HuH-7 (cell line): ENCODE data around the gene CGNL1.
A peak's percentile ranks its signal among the peaks of the same experiment; 100 is the strongest.

ENCODE experiments used
- DNase-seq: peaks from one replicate; pipeline ENCODE4 v3.0.0; 2011; ENCODE audit warnings: low spot score

Gene CGNL1

DNA sequence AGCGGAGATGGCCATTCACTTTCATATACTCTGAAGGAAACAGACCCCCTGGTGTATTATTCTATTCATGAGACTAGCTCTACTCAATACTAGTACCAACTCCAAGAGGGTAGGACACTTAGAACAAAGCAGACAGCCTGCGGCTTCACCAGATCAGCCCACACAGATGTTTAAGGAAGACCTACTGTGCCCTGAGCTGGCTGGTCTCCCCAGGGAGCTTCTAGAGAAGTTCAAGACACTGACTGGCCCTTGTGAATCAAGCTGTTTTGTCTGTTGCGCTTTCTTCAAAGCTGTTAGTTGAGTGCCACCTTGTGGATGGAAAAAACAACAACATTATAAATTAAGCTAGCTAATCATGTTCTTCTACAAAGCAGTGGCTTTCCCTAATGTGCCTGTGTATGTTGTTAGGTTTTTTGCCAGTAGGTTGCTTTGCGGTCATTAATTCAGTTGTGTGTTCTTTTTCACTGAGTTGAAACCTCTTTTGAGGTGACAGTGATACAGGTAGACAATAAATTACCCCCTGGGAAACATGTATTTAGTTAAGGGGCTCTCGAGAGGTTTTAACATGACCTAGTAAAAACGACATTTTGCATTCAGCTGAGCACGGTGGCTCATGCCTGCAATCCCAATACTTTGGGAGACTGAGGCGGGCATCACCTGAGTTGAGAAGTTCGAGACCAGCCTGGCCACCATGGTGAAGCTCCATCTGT lies 151.2 kb downstream of the CGNL1 start:
- peak; percentile 41 for DNase-seq

DNA sequence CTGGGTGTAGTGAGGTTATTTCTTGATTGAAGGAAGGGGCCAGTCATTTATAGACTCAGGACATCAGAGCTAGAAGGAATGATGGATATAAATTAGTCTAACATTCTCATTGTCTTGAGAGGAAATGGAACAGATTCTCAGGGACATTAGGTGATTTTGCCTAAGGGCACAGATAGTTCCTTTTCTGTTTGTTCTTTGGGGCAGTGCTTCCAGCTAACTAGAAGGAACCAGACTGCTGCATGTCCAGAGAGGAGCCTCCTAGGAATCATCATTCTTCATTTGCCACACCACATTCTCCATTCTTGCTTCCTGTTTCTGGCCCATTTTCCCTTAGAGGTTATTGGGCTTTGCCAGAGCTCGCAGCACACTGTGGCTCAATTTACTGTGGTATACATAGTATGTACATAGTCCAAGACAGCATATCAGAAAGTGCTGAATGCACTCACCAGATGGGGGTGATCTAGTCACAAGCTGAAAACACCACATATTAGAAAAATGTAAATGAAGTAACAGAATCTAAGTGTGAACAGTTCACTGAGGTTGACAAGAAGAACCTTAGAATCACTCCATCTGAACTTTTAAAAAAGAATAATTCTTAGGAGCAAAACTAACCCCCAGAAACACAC lies 152.7 kb downstream of the CGNL1 start:
- DNase-seq: no peak

DNA sequence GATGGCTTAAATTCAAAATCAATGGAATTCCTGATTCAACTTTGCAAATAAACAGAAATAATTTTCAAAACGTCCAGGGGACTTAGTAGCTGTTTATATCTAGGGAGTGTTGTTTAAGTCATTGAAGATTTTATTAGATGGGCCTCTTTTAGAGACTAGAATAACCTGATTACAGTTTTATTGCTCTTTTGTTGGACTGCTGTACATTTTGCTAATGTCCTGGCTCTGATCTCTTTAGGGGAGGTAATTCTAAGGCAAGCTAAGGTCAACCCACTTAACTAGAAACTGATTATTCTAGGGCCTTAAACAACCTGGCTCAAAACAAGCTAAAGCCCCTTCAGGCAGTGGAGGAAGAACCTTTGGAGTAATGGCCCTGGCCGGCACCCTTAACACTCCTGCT lies 153.4 kb downstream of the CGNL1 start:
- DNase-seq: no peak

DNA sequence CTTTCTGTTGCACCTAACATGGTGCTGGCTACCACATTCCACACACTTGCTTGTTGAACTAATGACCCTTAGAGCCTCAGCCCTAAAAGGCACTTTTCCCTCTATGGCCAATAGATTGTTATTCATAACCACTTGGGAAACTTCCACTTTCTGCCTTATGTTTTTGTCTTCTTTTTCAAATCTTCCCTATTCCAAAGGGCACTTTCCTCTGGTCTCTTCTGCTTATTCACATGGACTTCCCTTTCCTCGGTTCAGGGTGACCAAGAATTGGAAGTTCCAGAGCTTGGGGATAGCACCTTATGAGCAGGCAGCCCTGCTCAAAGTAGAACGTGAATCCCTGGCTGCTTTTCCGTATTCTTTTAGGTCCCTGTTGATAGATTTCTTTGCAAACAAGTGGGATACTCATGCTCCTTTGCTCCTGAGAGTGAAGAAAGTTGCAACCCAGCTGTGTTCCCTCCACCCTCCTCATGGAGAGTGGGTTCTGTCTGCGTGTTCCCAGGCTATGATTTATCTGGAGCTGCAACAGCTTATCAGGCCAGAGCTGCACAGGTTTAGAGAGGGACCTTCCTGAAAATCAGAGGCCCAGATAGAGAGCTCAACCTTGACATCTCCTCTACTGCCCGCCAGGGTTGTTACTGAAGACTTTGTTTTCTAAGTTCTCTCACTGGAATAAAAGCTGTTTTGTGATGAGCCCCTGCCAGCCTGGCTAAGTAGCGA lies 156.6 kb downstream of the CGNL1 start:
- no peak for DNase-seq

DNA sequence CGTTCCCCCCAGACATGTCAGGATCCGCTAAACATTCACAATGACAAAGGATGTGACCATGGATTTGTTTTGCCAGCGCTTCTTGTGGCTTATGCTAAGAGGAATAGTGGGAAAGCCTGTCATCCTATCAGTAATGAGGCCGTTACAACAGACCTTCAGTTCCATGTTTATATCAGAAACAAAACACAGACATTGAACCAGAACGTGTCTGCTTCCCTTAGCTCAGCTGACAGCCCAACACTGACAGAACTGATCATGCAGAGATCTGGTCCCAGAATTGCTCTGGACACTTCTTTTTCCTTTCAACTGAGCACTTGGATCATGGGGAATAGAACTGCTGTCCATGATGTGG lies 157.1 kb downstream of the CGNL1 start:
- DNase-seq: no peak

DNA sequence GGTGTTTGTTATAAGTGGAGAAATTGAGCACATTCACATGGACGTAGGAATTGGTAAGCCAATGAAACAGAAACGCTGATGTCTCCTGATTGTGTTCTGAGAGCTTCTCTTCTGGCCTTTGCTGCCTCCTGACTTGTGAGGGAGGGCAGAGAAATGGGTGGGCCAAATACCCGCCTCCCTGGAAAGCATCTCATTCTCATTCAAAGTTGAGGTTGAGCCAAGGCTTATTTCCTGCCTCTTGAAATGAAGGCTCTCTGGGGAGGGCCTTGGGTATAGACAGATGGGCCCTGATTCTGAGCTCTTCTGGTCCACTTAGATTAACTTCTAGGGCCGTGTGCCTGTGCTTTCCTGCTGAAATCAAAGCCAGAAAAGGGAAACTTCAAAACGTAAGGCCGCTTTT lies 158.0 kb downstream of the CGNL1 start:
- DNase-seq: no peak

DNA sequence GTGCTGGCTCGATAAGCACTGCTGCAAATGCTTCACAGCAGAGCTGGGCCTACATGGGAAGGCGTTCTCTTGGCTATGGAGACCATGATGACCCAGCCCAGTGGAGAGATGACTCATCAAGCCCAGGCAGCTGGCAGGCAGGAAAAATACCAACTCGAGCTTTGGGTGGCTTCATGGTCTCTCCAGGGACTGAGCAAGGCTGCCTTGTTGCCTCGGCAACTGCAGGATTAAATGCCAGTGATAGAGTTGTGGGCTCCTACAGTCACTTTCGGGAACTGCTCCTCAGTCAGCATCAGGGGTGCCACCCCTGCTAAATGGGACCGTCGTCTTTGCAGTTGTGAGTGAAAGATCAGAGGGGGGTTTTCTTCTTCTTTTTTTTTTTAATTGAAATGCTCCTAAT lies 160.8 kb downstream of the CGNL1 start:
- DNase-seq: no peak

DNA sequence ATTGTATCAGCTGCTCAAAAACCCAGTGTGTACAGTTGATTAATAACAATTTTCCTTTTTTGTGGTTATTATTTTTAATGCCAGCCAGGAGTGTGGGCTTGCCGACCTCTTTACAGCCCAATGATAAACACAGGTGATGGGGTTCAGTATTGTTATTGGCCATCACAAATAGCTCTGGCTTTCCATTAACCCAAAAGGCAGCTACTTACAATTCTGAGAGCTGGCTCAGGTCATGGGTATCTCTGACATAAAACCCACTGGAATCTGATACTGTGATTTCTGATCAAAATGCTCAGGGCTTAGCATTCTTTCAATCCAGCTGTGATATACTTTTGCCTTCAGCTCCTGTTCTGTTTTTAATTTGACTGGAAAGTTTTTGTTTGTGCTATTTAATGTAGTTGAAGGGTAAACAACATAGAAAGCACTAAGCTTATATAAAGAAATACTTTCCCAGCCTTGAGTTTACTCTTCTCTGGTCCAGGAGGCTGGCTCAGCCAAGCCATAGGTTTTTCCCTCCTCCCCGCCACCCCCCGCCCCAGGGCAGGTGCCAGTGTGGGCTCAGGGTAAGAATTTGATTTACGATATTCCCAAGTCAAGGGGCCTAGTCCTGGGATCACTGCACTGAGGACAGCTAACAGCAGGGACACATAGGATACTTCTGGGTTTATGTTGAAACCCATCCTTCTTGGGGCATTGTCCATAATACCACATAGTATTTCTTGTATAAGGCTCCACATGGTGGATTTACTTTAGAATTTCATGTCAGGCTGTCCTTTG lies 161.4 kb downstream of the CGNL1 start:
- DNase-seq: no peak

DNA sequence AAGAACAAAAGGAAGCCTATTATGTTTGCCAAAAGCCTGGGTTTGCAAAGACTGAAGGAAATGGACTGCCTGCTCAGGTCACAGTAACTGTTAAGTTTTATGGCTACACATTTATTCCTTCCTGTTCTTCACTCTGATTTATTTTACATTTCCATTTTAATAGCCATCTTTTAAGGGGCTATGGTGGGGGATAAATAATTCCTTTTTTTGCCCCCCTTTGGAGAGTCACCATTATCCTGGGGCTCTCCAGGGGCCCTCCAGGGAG lies 161.9 kb downstream of the CGNL1 start:
- DNase-seq: no peak

DNA sequence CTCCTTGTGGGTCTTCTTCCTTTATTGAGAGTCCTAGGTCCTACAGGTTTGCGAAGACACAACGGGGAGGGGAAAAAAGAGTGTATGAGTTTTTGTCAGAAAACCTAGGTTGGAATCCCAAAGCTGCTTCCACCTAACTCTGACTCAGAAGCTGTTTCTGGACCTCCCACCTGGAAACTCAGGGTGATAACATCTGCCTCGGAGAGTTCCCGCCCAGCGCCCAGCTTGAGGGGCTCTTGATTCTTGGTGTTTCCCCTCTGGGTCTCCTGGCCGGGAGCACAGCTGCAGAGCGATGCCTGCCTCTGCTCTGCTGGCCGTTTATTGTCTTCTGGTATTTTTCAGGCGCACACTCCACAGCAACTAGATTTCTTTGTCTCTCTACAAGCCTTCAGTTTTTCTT lies 162.5 kb downstream of the CGNL1 start:
- no peak for DNase-seq

DNA sequence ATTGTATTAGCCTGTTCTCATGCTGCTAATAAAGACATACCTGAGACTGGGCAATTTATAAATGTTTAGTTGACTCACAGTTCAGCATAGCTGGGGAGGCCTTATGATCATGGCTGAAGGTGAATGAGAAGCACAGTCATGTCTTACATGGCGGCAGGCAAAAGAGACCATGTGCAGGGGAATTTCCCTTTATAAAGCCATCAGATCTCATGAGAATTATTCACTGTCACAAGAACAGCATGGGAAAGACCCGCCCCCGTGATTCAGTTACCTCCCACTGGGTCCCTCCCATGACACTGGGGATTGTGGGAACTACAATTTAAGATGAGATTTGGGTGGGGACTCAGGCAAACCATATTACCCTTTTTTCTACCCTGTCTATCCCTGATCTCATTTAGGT lies 163.9 kb downstream of the CGNL1 start:
- no peak for DNase-seq

DNA sequence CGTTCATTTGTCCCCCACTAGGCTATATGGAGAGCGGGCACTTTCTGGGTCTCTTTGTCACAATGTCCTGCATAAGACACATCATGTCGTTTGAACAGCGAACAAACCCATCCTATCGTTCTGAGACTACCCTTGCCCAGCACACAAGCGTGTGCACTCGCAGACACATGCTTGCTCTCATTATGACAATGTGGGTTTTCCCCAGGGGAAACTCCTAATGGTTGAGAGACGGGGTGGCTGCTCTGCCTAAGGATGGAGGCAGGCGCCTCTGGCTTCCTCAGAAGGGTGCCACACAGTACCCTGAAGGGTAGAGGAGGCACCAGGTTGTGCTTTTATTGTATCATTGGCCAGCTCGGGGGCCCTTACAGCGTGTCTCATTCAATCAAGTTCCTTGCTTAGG lies 164.4 kb downstream of the CGNL1 start:
- DNase-seq: no peak

DNA sequence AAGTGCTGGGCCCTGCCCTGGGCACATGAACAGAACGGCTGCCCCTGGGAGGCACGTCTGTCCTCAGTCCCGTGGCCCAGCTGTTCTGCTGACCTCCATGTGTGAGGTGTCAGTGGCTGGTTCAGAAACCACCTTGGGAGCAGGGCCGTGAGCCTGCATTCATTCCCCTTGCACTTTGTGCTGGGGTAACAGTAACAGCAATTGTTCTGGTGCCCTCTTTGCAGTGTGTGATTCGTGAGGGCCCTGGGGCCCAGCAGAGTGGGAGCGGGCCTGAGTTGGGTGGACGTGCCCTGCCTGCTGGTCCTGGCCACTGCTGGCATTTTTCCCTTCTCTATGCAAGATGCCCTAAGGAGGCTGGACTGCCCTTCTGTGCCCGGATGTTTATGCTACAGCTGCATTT lies 165.0 kb downstream of the CGNL1 start:
- no peak for DNase-seq

DNA sequence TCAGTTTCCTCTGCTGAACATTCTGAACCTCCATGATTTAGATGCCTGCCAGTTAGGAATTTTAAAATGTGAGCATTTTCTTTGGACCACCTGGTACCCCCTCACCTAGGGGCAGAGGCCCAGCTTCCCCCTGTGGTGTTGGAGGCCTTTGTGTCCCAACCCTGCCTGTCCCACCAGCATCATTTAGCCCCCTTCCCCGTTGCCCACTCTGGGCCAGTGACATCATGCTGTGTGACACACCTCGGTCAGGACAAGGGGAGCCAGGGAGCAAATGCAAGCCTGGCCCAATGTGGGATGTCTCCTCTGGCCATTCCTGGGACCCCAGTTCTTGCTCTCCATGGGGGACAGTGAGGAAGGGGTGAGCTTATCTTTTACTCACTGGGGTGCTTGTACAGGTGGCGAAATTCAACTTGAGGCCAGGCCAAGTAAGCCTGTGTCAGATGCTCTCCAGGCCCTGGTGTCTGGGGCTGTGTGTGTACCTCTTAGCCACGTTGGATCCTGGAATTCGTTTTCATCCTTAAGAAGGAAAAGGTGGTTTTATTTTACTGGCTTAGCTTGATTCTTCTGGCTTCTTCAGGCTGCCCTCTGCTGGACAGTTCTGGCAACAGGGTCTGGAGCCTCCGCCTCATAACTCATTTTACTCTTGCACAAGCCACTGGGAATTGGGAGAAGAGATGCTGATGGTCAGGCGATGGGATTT lies 165.7 kb downstream of the CGNL1 start:
- DNase-seq: peak; percentile 51

DNA sequence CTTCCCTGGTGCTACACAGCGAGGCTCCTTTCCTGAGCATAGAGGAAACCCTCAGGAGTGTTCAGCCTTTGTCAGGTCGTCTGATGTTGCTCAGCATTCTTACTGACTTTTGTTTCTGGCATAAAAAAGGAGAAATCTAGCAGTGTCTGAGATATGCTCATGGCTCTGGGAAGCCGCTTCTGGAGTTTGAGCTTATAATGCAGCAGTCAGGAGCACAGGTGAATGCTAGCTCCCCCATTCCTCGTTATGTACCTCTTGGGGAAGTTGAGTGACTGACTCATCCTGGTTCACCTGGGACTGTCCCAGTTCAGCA lies 166.2 kb downstream of the CGNL1 start:
- DNase-seq: no peak

DNA sequence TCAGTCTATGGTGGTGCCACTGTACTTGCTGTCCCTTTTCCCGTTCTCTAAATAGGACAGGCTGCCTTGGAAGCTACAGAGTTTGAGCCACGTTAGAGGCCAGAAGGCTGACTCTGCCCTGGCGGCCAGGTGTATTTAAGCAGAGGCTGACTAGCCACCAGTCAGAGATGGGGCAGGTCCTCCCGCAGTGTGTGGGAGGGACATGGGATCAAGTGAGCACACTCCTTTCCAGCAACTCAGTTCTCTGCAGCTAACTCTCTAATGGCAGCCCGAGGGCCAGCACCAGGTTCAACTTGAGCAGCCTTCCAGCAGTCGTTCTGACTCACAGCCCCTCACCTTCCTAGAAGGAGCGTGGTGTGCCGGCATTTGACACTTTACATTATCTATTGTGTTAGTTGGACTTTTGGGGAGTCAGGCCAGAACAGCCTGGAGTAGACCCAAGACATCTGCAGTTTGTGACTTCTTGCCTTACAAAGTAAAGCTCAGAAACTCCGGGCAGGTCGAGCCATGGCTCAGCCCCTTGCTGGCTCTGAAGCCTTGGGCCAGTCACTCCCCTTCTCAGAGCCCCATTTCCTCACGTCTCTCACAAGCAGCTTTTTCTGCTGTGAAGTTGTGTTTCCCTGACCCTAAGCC lies 168.7 kb downstream of the CGNL1 start:
- no peak for DNase-seq

DNA sequence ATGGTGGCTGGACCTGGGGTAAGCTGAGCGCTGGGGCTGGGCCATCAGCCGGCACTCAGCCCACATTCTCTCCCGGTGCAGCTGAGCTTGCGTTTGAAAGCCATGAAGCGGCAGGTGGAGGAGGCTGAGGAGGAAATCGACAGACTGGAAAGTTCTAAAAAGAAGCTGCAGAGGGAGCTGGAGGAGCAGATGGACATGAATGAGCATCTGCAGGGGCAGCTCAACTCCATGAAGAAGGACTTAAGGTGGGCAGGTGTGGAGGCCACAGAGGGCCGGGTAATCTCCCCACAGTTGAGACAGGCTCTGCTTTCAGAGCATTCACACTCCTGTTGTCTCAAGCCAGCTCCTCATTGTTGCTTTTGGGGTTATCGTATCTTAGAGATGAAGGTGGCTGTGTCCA lies 169.7 kb downstream of the CGNL1 start:
- DNase-seq: no peak

DNA sequence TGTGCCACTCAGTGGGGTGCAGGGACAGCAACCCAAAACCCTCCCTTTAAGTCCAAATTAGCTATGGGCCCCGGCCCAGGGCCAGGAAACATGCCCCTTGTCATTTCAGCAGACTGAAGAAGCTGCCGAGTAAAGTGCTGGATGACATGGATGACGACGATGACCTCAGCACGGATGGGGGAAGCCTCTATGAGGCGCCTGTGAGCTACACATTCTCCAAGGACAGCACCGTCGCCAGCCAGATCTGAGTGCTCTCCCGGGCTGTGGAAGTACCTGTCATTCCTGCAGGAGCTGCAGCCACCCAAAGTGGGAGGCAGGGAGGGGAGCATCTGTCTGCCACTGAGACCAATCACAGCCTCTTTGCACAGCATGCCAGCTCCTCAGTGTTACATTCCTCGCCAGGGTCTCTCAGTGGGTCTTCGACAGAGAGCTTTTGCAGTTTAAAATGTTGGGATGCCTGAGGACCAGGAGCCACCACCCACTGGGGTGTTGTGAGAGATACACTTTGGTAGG lies 171.0 kb downstream of the CGNL1 start:
- DNase-seq: no peak

DNA sequence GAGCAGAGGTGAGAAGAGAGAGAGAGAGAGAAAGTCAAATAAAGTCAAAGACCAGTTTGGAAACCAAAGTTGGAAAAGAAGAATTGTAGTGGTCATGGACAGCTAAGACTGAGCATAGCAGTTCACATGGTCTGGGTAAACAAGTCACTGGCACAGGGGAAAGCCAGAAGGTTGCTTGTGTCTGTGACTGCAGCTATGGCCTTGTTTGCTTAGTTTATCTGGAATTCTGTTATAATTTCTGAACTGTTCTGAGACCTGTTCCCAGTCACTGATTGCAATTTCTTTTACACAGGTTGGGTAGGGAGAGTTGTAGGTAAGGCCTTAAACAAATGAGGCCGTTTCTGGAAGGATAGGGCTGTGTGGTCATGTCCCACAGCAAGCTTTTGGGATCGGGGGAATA lies 172.0 kb downstream of the CGNL1 start:
- no peak for DNase-seq

DNA sequence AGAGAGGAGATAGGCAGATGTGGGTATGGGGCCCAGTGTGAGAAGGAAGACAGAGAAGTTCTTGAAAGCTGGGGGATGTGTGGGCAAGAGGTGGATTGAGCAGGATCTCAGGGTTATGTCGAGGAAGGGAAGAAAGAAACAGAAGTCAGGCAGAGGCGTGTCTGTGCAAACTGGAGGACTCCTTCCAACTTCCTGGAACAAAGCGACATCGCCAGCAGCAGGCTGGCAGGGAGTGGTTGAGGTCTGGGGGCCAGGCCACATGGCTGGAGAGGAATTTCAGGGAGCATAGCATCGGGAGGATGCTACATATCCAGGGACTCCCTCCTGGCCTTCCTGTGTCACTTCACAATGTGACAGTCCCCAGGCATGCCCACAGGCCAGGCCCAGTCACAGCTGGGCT lies 172.5 kb downstream of the CGNL1 start:
- no peak for DNase-seq

DNA sequence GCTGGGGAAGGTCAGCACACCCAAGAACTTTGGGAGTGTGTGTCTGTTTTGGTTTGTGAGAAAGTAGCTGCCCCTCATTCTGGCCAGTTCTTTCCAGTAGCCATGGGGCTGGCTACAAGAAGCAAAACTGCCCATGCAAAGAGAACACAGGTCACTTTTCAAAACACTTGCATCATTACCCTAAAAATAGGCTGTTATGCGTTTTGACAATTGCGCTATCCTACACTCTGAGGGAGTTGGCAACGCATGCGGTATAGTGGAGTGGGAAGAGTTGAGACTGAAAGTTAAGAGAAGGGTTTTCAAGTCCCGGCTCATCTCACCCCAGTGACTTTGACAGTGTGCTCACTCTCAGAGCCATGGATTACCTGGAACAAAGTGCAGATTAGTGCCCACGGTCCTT lies 173.6 kb downstream of the CGNL1 start:
- no peak for DNase-seq

DNA sequence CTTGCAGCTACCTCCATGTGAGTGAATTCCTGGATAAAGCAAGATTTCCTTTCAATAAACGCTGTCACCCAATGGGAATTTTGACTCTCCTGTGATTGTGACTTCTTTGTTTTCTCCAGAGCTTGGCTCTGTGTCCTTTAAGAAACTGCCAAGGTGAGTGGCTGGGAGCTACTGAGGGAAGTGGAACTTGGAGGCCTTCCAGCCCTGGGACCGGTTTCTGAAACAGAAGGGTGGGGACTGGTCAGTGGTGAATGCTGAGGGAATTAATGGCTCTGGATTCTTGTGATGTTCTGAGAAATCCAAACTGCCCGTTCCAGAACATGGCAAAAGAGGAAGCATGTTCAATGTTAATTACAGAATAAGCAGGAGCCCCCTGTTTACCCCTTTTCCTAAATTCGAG lies 174.3 kb downstream of the CGNL1 start:
- no peak for DNase-seq
